HepG2 (cell line): Measurements from ENCODE around the gene WNT3. TPM values are rescaled to one million over a fixed set of nuclear protein-coding genes. Genes with fewer than 3 reads are reported as not detected.

ENCODE experiments used
- ATAC-seq: fragments of 200-7000 bp; cut with Tn5 transposase; 3 replicates; pipeline ENCODE4 v1.9.1; 2020; ENCODE audit warnings: mild to moderate bottlenecking, moderate library complexity
- BruUV-seq: library from RNA; stranded (reverse); fragments of 400-500 nt; replicated peaks from 2 replicates; lab custom pipeline; 2021; lab: Mats Ljungman, UMichigan
- CTCF ChIA-PET: fragments of 300-600 bp; formaldehyde crosslinking; extraction: SDS; loops from one replicate; lab custom pipeline; 2021; ENCODE audit warnings: low total read pairs, inconsistent platforms, low intra/inter-chr PET ratio; lab: Yijun Ruan, JAX
- POLR2A ChIA-PET: fragments of 350-600 bp; sonication (Branson Sonifier 250); formaldehyde crosslinking; loops from one replicate; lab custom pipeline; 2020; ENCODE audit warnings: antibody characterized with exemption, inconsistent platforms; lab: Yijun Ruan, JAX
- DNase-seq: peaks from one replicate; pipeline ENCODE4 v3.0.0-alpha.2; 2015; ENCODE audit warnings: low spot score
- FAIRE-seq: peaks from 3 replicates; lab custom pipeline; 2011; peaks lifted over from hg19 to GRCh38; lab: Jason Lieb, UNC
- H2AFZ ChIP-seq: one replicate; pipeline ENCODE4 v1.6.1; 2011; ENCODE audit warnings: low read length, inconsistent platforms
- H3K27ac ChIP-seq: fragments of 300-600 bp; 3 replicates; pipeline ENCODE4 v1.8.0; 2011; ENCODE audit warnings: mixed run types, mild to moderate bottlenecking, mixed read lengths, low read length, inconsistent platforms; ENCODE audit not compliant: insufficient read depth; ENCODE audit errors: extremely low read length
- H3K27me3 ChIP-seq, 2 experiments: fragments of 200-600 bp in 1 of 2; 2 replicates in 1 of 2; 3 replicates in 1 of 2; pipeline versions ENCODE4 v1.6.0 to v1.8.0; 2011; ENCODE audit warnings: low read length in 2 of 2, mild to moderate bottlenecking in 2 of 2, moderate library complexity in 2 of 2, inconsistent platforms in 1 of 2; ENCODE audit not compliant: insufficient read depth in 2 of 2, control insufficient read depth in 1 of 2
- H3K36me3 ChIP-seq, 2 experiments: fragments of 200-600 bp in 1 of 2; replicated peaks in 1 of 2; 2 replicates in 1 of 2; 3 replicates in 1 of 2; pipeline versions ENCODE4 v1.5.1 to v1.8.0; 2011; ENCODE audit warnings: low read length in 2 of 2, inconsistent platforms in 1 of 2; ENCODE audit not compliant: insufficient read depth in 2 of 2, control insufficient read depth in 1 of 2
- H3K4me1 ChIP-seq: 2 replicates; pipeline ENCODE4 v1.5.1; 2012; ENCODE audit warnings: low read length, inconsistent platforms; ENCODE audit not compliant: insufficient read depth
- H3K4me2 ChIP-seq: 2 replicates; pipeline ENCODE4 v1.6.0; 2011; ENCODE audit warnings: low read depth, low read length, inconsistent platforms
- H3K4me3 ChIP-seq, 3 experiments: fragments of 200-600 bp in 1 of 3; sonication (generic), shearing (Covaris generic) in 1 of 3; replicated peaks in 1 of 3; 2 replicates each; pipeline ENCODE4 v1.5.1; 2011 to 2016; ENCODE audit warnings: low read length in 3 of 3, inconsistent platforms in 2 of 3, low read depth in 2 of 3, mild to moderate bottlenecking in 2 of 3, control low read depth in 1 of 3, mixed read lengths in 1 of 3; ENCODE audit not compliant: insufficient read depth in 1 of 3
- H3K79me2 ChIP-seq: one replicate; pipeline ENCODE4 v1.6.1; 2011; ENCODE audit warnings: low read length, inconsistent platforms; ENCODE audit not compliant: insufficient read depth
- H3K9ac ChIP-seq: 2 replicates; pipeline ENCODE4 v1.6.0; 2011; ENCODE audit warnings: mild to moderate bottlenecking, low read depth, low read length, inconsistent platforms; ENCODE audit not compliant: insufficient read depth
- H3K9me3 ChIP-seq: 2 replicates; pipeline ENCODE4 v1.5.1; 2012; ENCODE audit warnings: mild to moderate bottlenecking, low read length
- H4K20me1 ChIP-seq: 2 replicates; pipeline ENCODE4 v1.6.0; 2011; ENCODE audit warnings: inconsistent platforms, mild to moderate bottlenecking, low read length, moderate library complexity; ENCODE audit not compliant: insufficient read depth
- HBP1 ChIP-seq: IDR thresholded peaks from 2 replicates; pipeline ENCODE4 v1.6.1; 2016; ENCODE audit warnings: low read depth, control low read depth
- IRF2 ChIP-seq: IDR thresholded peaks from 2 replicates; pipeline ENCODE4 v1.6.1; 2018; ENCODE audit warnings: missing genetic modification reagents, missing compliant biosample characterization
- JARID2 ChIP-seq: sonication (generic); formaldehyde crosslinking; IDR thresholded peaks from 2 replicates; pipeline ENCODE4 v1.8.1; 2023; ENCODE audit warnings: missing genetic modification reagents, inconsistent platforms; ENCODE audit not compliant: insufficient replicate concordance
- MLLT10 ChIP-seq: sonication (generic); formaldehyde crosslinking; IDR thresholded peaks from 2 replicates; pipeline ENCODE4 v1.4.0; 2020; ENCODE audit warnings: missing genetic modification reagents
- MTA3 ChIP-seq: sonication (generic); formaldehyde crosslinking; IDR thresholded peaks from 2 replicates; pipeline ENCODE4 v1.4.0; 2020; ENCODE audit warnings: missing genetic modification reagents
- MYNN ChIP-seq: sonication (generic); formaldehyde crosslinking; IDR thresholded peaks from 2 replicates; pipeline ENCODE4 v1.4.0; 2020; ENCODE audit warnings: mild to moderate bottlenecking, low read depth, missing genetic modification reagents
- NFATC3 ChIP-seq: sonication (generic); formaldehyde crosslinking; IDR thresholded peaks from 2 replicates; pipeline ENCODE4 v1.5.1; 2020; ENCODE audit warnings: mild to moderate bottlenecking, missing genetic modification reagents
- NFE2L1 ChIP-seq: sonication (generic); formaldehyde crosslinking; IDR thresholded peaks from 2 replicates; pipeline ENCODE4 v1.4.0; 2020; ENCODE audit warnings: missing genetic modification reagents, mild to moderate bottlenecking, borderline replicate concordance
- PHB2 ChIP-seq: fragments of 450-650 bp; IDR thresholded peaks from 2 replicates; pipeline ENCODE4 v1.6.1; 2018; ENCODE audit not compliant: partially characterized antibody
- SETDB1 ChIP-seq: sonication (generic); formaldehyde crosslinking; IDR thresholded peaks from 2 replicates; pipeline ENCODE4 v1.5.1; 2020; ENCODE audit warnings: missing genetic modification reagents, mild to moderate bottlenecking, borderline replicate concordance
- SNAPC2 ChIP-seq: sonication (generic); formaldehyde crosslinking; IDR thresholded peaks from 2 replicates; pipeline ENCODE4 v1.8.1; 2022; ENCODE audit warnings: mild to moderate bottlenecking, missing genetic modification reagents
- THAP7 ChIP-seq: sonication (generic); formaldehyde crosslinking; IDR thresholded peaks from 2 replicates; pipeline ENCODE4 v1.8.1; 2023; ENCODE audit warnings: mild to moderate bottlenecking, missing genetic modification reagents
- ZNF430 ChIP-seq: sonication (generic); formaldehyde crosslinking; IDR thresholded peaks from 2 replicates; pipeline ENCODE4 v1.9.0; 2021; ENCODE audit warnings: mild to moderate bottlenecking, missing genetic modification reagents
- WGBS: methylation state at CpG from one replicate; pipeline ENCODE4 v1.1.6; 2017; ENCODE audit warnings: low lambda C conversion rate; 5-methylcytosine and 5-hydroxymethylcytosine counted together
- in situ Hi-C: cut with HindIII; loops from 2 replicates; pipeline ENCODE4 v1.10.0; 2017; ENCODE audit warnings: low pct_unique_long_range_greater_than_20kb; ENCODE audit not compliant: extremely low pct_ligation_motif_present
- intact Hi-C: fragments of 100-400 bp; cut with micrococcal nuclease; formaldehyde crosslinking; loops from one replicate; pipeline ENCODE4 v1.10.0; 2022; ENCODE audit not compliant: unreplicated experiment
- polyA plus RNA-seq, 8 experiments: library from polyadenylated mRNA; depleted of rRNA in 3 of 8; stranded (reverse) in 7 of 8; unstranded in 1 of 8; fragments of >200 nt; fragmentation: Illumina TruSeq in 4 of 8; extraction: Trizol in 4 of 8; gene quantifications; 2 replicates each; pipeline versions ENCODE4 v1.2.1 to v1.2.3, GENCODE V29; 2011 to 2016; ENCODE audit warnings: low read depth in 4 of 8, missing spikeins in 1 of 8, mixed read lengths in 1 of 8; ENCODE audit not compliant: insufficient read depth in 1 of 8
- total RNA-seq, 5 experiments: library from RNA; depleted of rRNA; stranded (reverse); fragments of >200 nt; fragmentation: Illumina TruSeq; extraction: Trizol; gene quantifications; 2 replicates each; pipeline ENCODE4 v1.2.3, GENCODE V29; 2016; ENCODE audit warnings: low read depth in 1 of 5

The WNT3 gene
- total and polyA plus RNA-seq, 2 of the 13 experiments (the other 11 are each of a cell fraction or from before 2014, with no cell fraction given): 8.5 to 10.3 TPM

- FAIRE-seq: no peak
- no peak overlapping the region for H2AFZ ChIP-seq
- H3K36me3 ChIP-seq: no peaks in the 10 kb centered on the region
- no peaks in the 10 kb centered on the region for H3K9me3 ChIP-seq
- no peak for DNase-seq
- no peak for TF ChIP-seq SETDB1 (CRISPR knock-in tag)
- TF ChIP-seq IRF2 (CRISPR knock-in tag): no peak
- TF ChIP-seq NFE2L1 (CRISPR knock-in tag): no peak
- TF ChIP-seq MYNN (CRISPR knock-in tag): no peak
- TF ChIP-seq, all 625 proteins: peak for 0
- Histone ChIP-seq H3K27me3 (peaks cover 13 to 86% of the 10 kb centered on the region in 2 experiments), H3K9ac (no peak overlapping the region), H3K79me2 (no peaks in the 10 kb centered on the region), H3K27ac (no peak overlapping the region), H3K4me2 (no peak overlapping the region), H3K4me3 (no peak overlapping the region), H4K20me1 (no peaks in the 10 kb centered on the region), H3K4me1 (peaks cover 35% of the 10 kb centered on the region)
- WGBS: 47% methylated on average over 22 of the region's 22 CpGs
- no TSS peak for BruUV-seq
- ATAC-seq: no peak
- intact Hi-C loops (no loop called here), in situ Hi-C loops (no loop called here)
- ChIA-PET CTCF (no interaction called here), POLR2A (no interaction called here)
Measured at GRCh38 chr17:46817151-46817900, 1.2 kb downstream of the WNT3 start.

- H3K36me3 ChIP-seq: no peaks in the 10 kb centered on the region
- H3K27ac ChIP-seq: no peak overlapping the region
- 61% methylated on average over 12 of the region's 12 CpGs for WGBS
- FAIRE-seq: no peak
- intact Hi-C loops (no loop called here), in situ Hi-C loops (no loop called here)
- H3K9me3 ChIP-seq: no peaks in the 10 kb centered on the region
- H3K27me3 ChIP-seq: peaks cover 14 to 82% of the 10 kb centered on the region in 2 experiments
- ChIA-PET POLR2A (no interaction called here), CTCF (no interaction called here)
- H3K79me2 ChIP-seq: no peaks in the 10 kb centered on the region
- DNase-seq: no peak
- ATAC-seq: no peak
- H4K20me1 ChIP-seq: no peaks in the 10 kb centered on the region
- no peak overlapping the region for H3K4me3 ChIP-seq
- no peak overlapping the region for H2AFZ ChIP-seq
- no TSS peak for BruUV-seq
- H3K9ac ChIP-seq: no peak overlapping the region
- TF ChIP-seq NFATC3 (no peak), ZNF430 (CRISPR knock-in tag) (no peak), HBP1 (no peak), JARID2 (CRISPR knock-in tag) (no peak), MLLT10 (CRISPR knock-in tag) (no peak), THAP7 (CRISPR knock-in tag) (no peak), SNAPC2 (no peak), MTA3 (CRISPR knock-in tag) (no peak), PHB2 (no peak)
- H3K4me2 ChIP-seq: no peak overlapping the region
- peaks cover 19% of the 10 kb centered on the region for H3K4me1 ChIP-seq
Measured at GRCh38 chr17:46815474-46816353, 2.8 kb downstream of the WNT3 start.
